ENCODE results near the gene CCSER2.

The CCSER2 gene

DNA sequence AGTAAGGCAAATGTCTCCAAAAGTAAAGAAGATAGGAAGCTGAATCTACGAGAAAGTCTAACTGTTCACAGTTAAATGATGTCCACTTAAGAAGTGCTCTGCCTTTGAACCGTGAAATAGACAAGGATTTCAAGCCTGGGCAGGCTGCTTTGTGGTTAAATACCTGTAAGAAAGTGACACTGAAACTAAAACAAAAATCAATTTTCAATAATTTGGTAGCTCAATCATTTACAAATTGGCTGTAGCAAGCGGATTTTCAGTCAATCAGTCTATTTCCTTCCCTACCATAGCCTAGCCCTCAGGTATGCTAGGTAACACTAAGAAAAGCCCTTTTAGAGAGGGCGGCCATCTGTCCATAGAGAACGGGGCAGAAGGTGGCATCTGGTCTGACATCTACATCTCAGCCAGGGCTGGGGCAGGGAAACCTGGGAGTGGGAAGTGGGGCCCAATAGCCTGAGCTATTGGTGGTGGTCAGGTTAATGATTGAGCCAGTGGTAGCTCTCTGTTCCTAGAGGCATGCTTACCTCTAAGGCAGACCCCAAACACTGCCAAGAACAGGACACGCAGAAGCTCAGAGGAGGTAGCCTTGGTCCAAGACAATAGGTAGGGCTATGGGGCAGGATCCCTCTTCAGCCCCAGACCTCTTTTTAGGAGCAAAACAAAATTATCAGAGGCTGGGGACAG lies 223.2 kb downstream of the CCSER2 start:
- no peak for DNase-seq

DNA sequence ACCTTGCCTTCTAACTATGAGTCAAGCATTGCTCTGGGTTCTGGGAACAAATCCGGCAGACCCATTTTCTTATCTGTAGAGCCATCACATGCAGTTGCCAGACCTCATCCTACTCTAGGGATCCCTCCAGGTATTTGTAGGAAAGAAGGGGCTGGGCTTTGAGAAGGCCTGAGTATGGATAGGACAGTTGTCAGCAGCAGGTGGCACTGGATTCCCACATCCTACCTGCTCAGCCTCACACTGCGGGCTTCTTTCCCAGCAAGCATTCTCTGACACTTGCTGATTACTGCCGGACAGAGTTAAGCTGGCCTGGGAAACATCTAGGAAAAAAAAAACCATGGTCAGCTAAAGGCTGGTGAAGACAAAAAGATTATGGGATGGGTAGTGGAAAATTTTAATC lies 224.1 kb downstream of the CCSER2 start:
- DNase-seq, result no peak

DNA sequence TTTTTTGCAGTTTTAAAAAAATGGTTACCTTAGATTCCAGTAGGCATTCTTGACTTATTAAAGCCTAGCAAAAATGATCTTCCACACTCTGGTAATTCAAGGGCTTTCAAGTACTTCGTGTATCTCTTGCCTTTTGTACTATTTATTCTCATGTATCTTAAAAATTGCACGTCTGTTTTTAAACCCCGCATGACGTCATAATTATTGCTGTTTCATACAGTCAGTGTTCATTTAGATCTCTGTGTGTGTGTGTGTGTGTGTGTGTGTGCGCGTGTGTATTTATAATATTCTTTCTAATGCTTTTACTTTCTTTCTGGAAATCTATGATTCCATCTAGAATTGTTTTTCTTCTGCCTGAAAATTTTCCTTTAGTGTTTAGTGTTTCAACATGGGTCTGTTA lies 234.2 kb downstream of the CCSER2 start:
- no peak for DNase-seq

DNA sequence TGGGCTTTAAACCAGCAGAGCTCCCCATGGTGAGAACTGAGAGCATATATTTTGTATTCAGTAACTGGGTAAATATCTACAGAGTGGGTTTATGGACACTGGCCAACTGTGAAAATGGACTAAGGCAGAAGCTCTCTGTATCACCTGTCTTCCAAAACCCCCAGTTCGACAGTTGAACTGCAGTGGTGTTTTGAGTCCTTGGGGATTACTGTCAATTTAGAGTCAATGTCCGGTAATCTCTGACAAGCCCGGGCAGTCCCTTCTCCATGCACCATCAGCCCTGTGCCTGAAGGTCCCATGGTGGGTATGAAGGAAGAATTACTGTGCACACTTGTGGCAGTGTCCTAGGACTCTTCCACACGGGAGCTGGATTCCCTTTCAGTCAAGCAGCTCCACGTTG lies 235.0 kb downstream of the CCSER2 start:
- DNase-seq, result no peak

DNA sequence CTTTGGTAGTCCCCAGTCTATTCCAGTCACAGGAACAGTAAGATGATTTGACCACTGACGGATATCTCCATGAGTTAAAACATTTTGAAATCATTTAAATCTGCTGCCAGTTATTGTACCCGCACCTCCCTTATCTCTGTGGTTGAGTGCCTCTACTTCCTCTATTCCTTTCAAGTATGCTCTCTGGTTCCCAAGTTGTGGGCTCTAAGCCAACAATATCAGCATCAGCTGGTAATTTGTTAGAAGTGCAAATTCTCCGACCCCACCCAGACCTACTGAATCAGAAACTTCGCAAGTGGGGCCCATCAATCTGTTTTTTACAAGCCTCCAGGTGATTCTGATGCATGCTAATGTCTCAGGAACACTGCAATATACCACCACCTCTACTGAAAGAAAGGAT lies 235.5 kb downstream of the CCSER2 start:
- peak; percentile 73 for DNase-seq

GRCh38 chr10:84565881-84566582 lies 237.6 kb downstream of the CCSER2 start:
- DNase-seq, result no peak

GRCh38 chr10:84567133-84567532 lies 238.7 kb downstream of the CCSER2 start:
- DNase-seq, result no peak

All from GF-D8 (cell line).